Smooth muscle cell (in vitro differentiated cells): ENCODE results near the gene PYGO2. TPM values are rescaled to one million over a fixed set of nuclear protein-coding genes. Genes with fewer than 3 reads are reported as not detected.
A peak's percentile ranks its signal among the peaks of the same experiment; 100 is the strongest.

ENCODE experiments used
- DNase-seq: peaks from one replicate; lab custom pipeline; 2025; ENCODE audit not compliant: unreplicated experiment; lab: John Stamatoyannopoulos, UW
- H2AFZ ChIP-seq: fragments of 200-600 bp; sonication (generic); 2 replicates; pipeline ENCODE4 v1.6.0; 2016; ENCODE audit warnings: antibody characterized with exemption, low read depth, mild to moderate bottlenecking
- H3F3A ChIP-seq: fragments of 200-600 bp; sonication (generic); 2 replicates; pipeline ENCODE4 v1.6.0; 2017; ENCODE audit warnings: antibody characterized with exemption, low read depth
- H3K27ac ChIP-seq: fragments of 200-600 bp; sonication (generic); 2 replicates; pipeline ENCODE4 v1.5.1; 2016; ENCODE audit warnings: low read depth, mild to moderate bottlenecking
- H3K27me3 ChIP-seq: fragments of 200-600 bp; sonication (generic); 2 replicates; pipeline ENCODE4 v1.6.1; 2016; ENCODE audit warnings: low read depth, mild to moderate bottlenecking
- H3K36me3 ChIP-seq: fragments of 200-600 bp; sonication (generic); 2 replicates; pipeline ENCODE4 v1.5.1; 2016; ENCODE audit warnings: low read depth
- H3K4me1 ChIP-seq: fragments of 200-600 bp; sonication (generic); 2 replicates; pipeline ENCODE4 v1.5.1; 2016; ENCODE audit warnings: low read depth
- H3K4me2 ChIP-seq: fragments of 200-600 bp; sonication (generic); 2 replicates; pipeline ENCODE4 v1.6.0; 2016; ENCODE audit warnings: mild to moderate bottlenecking
- H3K4me3 ChIP-seq: fragments of 200-600 bp; sonication (generic); 2 replicates; pipeline ENCODE4 v1.5.1; 2016; ENCODE audit warnings: mild to moderate bottlenecking
- H3K79me2 ChIP-seq: fragments of 200-600 bp; sonication (generic); 2 replicates; pipeline ENCODE4 v1.6.0; 2016; ENCODE audit warnings: low read depth, mild to moderate bottlenecking
- H3K9ac ChIP-seq: fragments of 200-600 bp; sonication (generic); 2 replicates; pipeline ENCODE4 v1.6.0; 2016; ENCODE audit warnings: low read depth
- H3K9me3 ChIP-seq: fragments of 200-600 bp; sonication (generic); replicated peaks from 2 replicates; pipeline ENCODE4 v1.5.1; 2016; ENCODE audit warnings: low read depth
- H4K20me1 ChIP-seq: fragments of 200-600 bp; sonication (generic); 2 replicates; pipeline ENCODE4 v1.6.0; 2016; ENCODE audit warnings: low read depth
- CTCF ChIP-seq: fragments of 200-600 bp; sonication (generic); IDR thresholded peaks from 2 replicates; pipeline ENCODE4 v1.5.1; 2017; ENCODE audit warnings: borderline replicate concordance, mild to moderate bottlenecking, antibody characterized with exemption; ENCODE audit not compliant: insufficient read depth, poor library complexity, severe bottlenecking
- WGBS: methylation state at CpG from one replicate; pipeline ENCODE4 v1.1.7; 2016; ENCODE audit warnings: low lambda C conversion rate; 5-methylcytosine and 5-hydroxymethylcytosine counted together
- polyA plus RNA-seq: library from polyadenylated mRNA; unstranded; fragments of >200 nt; fragmentation: Nextera tagmentation; extraction: Ambion mirVana; gene quantifications from 2 replicates; pipeline ENCODE4 v1.2.1, GENCODE V29; 2016
- total RNA-seq: library from RNA; depleted of rRNA; stranded (reverse); fragments of >200 nt; gene quantifications from 2 replicates; pipeline ENCODE4 v1.2.3, GENCODE V29; 2014

Gene PYGO2
- total and polyA plus RNA-seq, 2 experiments from 2014 or later = 18.4 to 27.9 TPM

- peaks cover 20% of the 10 kb centered on the region for H3K79me2 ChIP-seq
- WGBS = 98% methylated on average over 16 of the region's 16 CpGs
- no peaks in the 10 kb centered on the region for H3K27me3 ChIP-seq
- peaks cover 5% of the 10 kb centered on the region for H3K36me3 ChIP-seq
- no peak overlapping the region for H3K4me3 ChIP-seq
- no peak for DNase-seq
- no peak overlapping the region for H3K27ac ChIP-seq
- H3F3A ChIP-seq = peaks cover 3% of the 10 kb centered on the region
- no peak overlapping the region for H3K4me2 ChIP-seq
- H3K9me3 ChIP-seq = no peaks in the 10 kb centered on the region
- no peak overlapping the region for H2AFZ ChIP-seq
- H3K4me1 ChIP-seq = peaks cover 35% of the 10 kb centered on the region
- TF ChIP-seq CTCF = no peak
- H4K20me1 ChIP-seq = peaks cover under 1% of the 10 kb centered on the region
- no peak overlapping the region for H3K9ac ChIP-seq
Measured at GRCh38 chr1:154958681-154959425, 2.7 kb downstream of the PYGO2 start.

DNA sequence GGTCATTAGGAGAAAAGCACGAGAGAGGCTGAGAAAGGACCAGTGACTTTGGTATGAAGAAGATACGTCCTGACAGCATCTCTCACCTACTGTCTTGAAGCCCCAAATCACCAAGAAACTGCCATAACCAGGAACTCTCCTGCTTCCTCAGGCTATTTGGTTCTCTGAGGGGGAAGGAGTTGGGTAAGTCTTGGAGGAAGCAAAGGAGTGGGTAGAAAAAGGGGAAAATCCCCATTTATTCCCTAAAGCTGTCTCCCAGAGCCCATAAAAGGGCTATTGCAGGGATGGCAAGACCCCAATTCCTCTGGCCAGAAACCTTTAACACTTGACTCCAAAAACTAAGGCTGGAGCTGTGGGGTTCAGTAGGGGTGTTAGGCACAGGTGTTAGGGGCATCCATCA lies 3.5 kb downstream of the PYGO2 start:
- Histone ChIP-seq H3K27me3 (no peaks in the 10 kb centered on the region), H3K4me1 (peaks cover 33% of the 10 kb centered on the region), H2AFZ (no peak overlapping the region), H3K36me3 (no peaks in the 10 kb centered on the region), H3K27ac (no peak overlapping the region), H3K9ac (no peak overlapping the region), H3K4me2 (no peak overlapping the region), H3F3A (peaks cover 2% of the 10 kb centered on the region), H4K20me1 (peaks cover 9% of the 10 kb centered on the region), H3K9me3 (no peaks in the 10 kb centered on the region), H3K4me3 (no peak overlapping the region), H3K79me2 (peaks cover 25% of the 10 kb centered on the region)
- DNase-seq = no peak
- no peak for TF ChIP-seq CTCF
- 97% methylated on average over 2 of the region's 2 CpGs for WGBS

DNA sequence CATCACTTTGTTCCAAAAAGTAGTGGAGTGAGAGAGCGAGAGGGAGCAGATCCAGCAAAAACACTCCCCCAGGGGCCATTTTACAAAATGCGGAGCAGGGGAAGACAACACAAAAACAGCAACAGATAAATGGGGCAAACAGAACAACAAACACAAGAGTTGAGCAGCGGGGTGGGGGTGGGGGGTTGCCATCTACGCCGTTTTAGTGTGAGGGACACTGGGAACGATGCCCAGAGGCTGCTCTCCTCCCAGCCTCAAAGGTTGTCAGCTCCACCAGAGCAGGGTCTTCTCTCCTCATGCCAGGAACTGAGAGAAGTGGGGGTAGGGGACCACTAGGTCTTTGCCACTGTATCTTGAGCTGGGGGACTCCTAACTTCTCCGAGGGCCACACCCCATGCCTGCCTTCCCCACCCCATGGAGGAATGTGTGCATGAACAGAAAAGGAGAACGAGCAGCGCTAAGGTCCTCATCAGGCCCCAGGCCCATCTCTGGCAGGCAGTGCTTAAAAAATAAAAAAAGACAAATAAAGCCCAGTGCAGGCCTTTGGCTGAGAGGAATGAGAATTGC lies 4.4 kb downstream of the PYGO2 start:
- no peak for TF ChIP-seq CTCF
- H2AFZ ChIP-seq = no peak overlapping the region
- no peak overlapping the region for H3K9ac ChIP-seq
- H3K4me3 ChIP-seq = no peak overlapping the region
- WGBS = 70% methylated on average over 9 of the region's 9 CpGs
- H4K20me1 ChIP-seq = peaks cover 17% of the 10 kb centered on the region
- peak overlapping the region; percentile 91 for H3K27ac ChIP-seq
- H3K9me3 ChIP-seq = no peaks in the 10 kb centered on the region
- H3K36me3 ChIP-seq = no peaks in the 10 kb centered on the region
- H3K4me2 ChIP-seq = peak overlapping the region; percentile 89
- peaks cover 26% of the 10 kb centered on the region for H3K4me1 ChIP-seq
- peaks cover 25% of the 10 kb centered on the region for H3K79me2 ChIP-seq
- H3K27me3 ChIP-seq = no peaks in the 10 kb centered on the region
- no peaks in the 10 kb centered on the region for H3F3A ChIP-seq
- no peak for DNase-seq
